K562 (cell line): ENCODE measurements around the gene PRDX6. TPM values are rescaled to one million over a fixed set of nuclear protein-coding genes. Genes with fewer than 3 reads are reported as not detected.

Source experiments
- CSDE1 ChIP-seq, 2 experiments: fragments of 450-650 bp; IDR thresholded peaks; 2 replicates each; pipeline ENCODE4 v1.6.1; 2016; ENCODE audit warnings: mild to moderate bottlenecking in 1 of 2
- EGR1 ChIP-seq: fragments of 450-650 bp; conservative IDR thresholded peaks from 2 replicates; pipeline ENCODE4 v1.6.1; 2017; ENCODE audit warnings: mild to moderate bottlenecking
- FOXP4 ChIP-seq: sonication (generic); formaldehyde crosslinking; IDR thresholded peaks from 2 replicates; pipeline ENCODE4 v1.8.0; 2022; ENCODE audit warnings: mild to moderate bottlenecking, missing genetic modification reagents, borderline replicate concordance
- HNRNPK ChIP-seq: fragments of 200-400 bp; formaldehyde crosslinking; IDR thresholded peaks from one replicate; pipeline ENCODE4 v1.6.1; 2018; ENCODE audit warnings: mild to moderate bottlenecking, low read depth, low read length; ENCODE audit not compliant: poor library complexity, severe bottlenecking
- KLF16 ChIP-seq: IDR thresholded peaks from 2 replicates; pipeline ENCODE4 v1.6.1; 2016; ENCODE audit warnings: antibody characterized with exemption
- RB1 ChIP-seq: fragments of 450-650 bp; IDR thresholded peaks from 2 replicates; pipeline ENCODE4 v1.6.1; 2017; ENCODE audit warnings: low read depth, mild to moderate bottlenecking
- SMC3 ChIP-seq: conservative IDR thresholded peaks from 2 replicates; pipeline ENCODE4 v1.6.1; 2011; ENCODE audit warnings: low read depth, low read length, improper control_type of control experiment; ENCODE audit not compliant: insufficient read depth
- TRIM28 ChIP-seq: fragments of 450-650 bp; IDR thresholded peaks from 2 replicates; pipeline ENCODE4 v1.6.1; 2017
- XRCC5 ChIP-seq: fragments of 200-400 bp; formaldehyde crosslinking; IDR thresholded peaks from 2 replicates; pipeline ENCODE4 v1.6.1; 2017; ENCODE audit warnings: low read depth, mild to moderate bottlenecking, low read length
- polyA plus RNA-seq, 8 experiments: library from polyadenylated mRNA; depleted of rRNA in 4 of 8; stranded (reverse) in 5 of 8; unstranded in 3 of 8; fragments of >200 nt; fragmentation: Nextera tagmentation in 2 of 8; fragmentation: Illumina TruSeq in 1 of 8; extraction: Ambion mirVana in 2 of 8; extraction: Trizol in 1 of 8; gene quantifications; 2 replicates each; pipeline versions ENCODE4 v1.2.1 to v1.2.3, GENCODE V29; 2011 to 2014; ENCODE audit warnings: inconsistent platforms in 1 of 8, missing spikeins in 1 of 8
- total RNA-seq, 7 experiments: library from RNA; depleted of rRNA in 6 of 7; stranded (reverse); fragments of >200 nt in 6 of 7; fragmentation: Illumina TruSeq in 2 of 7; extraction: Trizol in 2 of 7; gene quantifications; 2 replicates each; pipeline versions ENCODE4 v1.2.1 to v1.2.3, GENCODE V29; 2011 to 2021; ENCODE audit warnings: low replicate concordance in 1 of 7
- TF ChIP-seq, protein P1 (sequence below): fragments of 450-650 bp; IDR thresholded peaks from 2 replicates; pipeline ENCODE4 v1.6.1; 2016; ENCODE audit warnings: mild to moderate bottlenecking, moderate library complexity
- TF ChIP-seq, protein P2 (sequence below), 2 experiments: IDR thresholded peaks; 2 replicates each; pipeline ENCODE4 v1.6.1; 2012; ENCODE audit warnings: improper control_type of control experiment in 2 of 2, low read depth in 2 of 2, low read length in 2 of 2, borderline replicate concordance in 1 of 2

The PRDX6 gene
- total and polyA plus RNA-seq, 9 of the 15 experiments (the other 6 are each of a cell fraction or from before 2014, with no cell fraction given) = 277 to 1,082 (median 610) TPM

DNA sequence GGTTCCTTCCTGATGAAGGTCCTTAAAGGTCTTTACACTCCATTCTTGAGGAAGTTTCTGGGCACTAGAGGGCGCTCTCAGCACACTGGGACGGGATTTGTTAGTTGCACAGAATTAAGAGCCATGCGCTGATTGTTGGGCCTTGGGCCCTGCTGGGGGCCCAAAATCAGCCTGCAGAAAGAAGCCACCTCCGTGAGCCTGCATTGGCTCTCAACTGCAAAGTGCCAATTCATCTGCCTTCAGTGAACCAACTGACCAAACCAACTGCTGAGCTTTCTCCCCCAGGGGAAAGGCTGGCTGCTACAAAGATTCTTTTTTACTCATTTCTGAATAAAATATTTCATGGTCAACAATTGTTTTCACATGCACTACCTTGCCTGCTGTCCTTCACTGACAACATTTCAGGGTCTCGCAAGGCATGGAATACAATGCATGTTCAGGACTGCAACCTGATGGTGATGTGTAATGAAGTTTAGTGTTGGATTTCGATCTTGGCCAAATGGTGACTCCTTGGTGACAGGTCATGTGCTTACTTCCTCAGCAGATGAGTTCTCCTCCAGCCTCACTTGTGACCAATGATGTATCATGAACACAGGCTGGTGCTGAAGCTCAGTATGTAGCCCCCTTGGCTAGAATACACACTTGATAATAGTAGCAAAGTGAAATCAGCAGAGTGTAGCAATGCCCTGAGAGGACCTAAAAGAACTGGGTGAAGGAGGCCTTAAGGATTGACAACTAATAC lies 45.7 kb upstream of the PRDX6 start (continued):
- TF ChIP-seq CSDE1 (IDR thresholded peaks at IDR 0.05) = 0 out of 4 replicates have a peak, but pooled peaks of 1 of the 2 experiments have one; percentile 15
- peak; percentile 58 for TF ChIP-seq RB1
- TF ChIP-seq, protein P1, sequence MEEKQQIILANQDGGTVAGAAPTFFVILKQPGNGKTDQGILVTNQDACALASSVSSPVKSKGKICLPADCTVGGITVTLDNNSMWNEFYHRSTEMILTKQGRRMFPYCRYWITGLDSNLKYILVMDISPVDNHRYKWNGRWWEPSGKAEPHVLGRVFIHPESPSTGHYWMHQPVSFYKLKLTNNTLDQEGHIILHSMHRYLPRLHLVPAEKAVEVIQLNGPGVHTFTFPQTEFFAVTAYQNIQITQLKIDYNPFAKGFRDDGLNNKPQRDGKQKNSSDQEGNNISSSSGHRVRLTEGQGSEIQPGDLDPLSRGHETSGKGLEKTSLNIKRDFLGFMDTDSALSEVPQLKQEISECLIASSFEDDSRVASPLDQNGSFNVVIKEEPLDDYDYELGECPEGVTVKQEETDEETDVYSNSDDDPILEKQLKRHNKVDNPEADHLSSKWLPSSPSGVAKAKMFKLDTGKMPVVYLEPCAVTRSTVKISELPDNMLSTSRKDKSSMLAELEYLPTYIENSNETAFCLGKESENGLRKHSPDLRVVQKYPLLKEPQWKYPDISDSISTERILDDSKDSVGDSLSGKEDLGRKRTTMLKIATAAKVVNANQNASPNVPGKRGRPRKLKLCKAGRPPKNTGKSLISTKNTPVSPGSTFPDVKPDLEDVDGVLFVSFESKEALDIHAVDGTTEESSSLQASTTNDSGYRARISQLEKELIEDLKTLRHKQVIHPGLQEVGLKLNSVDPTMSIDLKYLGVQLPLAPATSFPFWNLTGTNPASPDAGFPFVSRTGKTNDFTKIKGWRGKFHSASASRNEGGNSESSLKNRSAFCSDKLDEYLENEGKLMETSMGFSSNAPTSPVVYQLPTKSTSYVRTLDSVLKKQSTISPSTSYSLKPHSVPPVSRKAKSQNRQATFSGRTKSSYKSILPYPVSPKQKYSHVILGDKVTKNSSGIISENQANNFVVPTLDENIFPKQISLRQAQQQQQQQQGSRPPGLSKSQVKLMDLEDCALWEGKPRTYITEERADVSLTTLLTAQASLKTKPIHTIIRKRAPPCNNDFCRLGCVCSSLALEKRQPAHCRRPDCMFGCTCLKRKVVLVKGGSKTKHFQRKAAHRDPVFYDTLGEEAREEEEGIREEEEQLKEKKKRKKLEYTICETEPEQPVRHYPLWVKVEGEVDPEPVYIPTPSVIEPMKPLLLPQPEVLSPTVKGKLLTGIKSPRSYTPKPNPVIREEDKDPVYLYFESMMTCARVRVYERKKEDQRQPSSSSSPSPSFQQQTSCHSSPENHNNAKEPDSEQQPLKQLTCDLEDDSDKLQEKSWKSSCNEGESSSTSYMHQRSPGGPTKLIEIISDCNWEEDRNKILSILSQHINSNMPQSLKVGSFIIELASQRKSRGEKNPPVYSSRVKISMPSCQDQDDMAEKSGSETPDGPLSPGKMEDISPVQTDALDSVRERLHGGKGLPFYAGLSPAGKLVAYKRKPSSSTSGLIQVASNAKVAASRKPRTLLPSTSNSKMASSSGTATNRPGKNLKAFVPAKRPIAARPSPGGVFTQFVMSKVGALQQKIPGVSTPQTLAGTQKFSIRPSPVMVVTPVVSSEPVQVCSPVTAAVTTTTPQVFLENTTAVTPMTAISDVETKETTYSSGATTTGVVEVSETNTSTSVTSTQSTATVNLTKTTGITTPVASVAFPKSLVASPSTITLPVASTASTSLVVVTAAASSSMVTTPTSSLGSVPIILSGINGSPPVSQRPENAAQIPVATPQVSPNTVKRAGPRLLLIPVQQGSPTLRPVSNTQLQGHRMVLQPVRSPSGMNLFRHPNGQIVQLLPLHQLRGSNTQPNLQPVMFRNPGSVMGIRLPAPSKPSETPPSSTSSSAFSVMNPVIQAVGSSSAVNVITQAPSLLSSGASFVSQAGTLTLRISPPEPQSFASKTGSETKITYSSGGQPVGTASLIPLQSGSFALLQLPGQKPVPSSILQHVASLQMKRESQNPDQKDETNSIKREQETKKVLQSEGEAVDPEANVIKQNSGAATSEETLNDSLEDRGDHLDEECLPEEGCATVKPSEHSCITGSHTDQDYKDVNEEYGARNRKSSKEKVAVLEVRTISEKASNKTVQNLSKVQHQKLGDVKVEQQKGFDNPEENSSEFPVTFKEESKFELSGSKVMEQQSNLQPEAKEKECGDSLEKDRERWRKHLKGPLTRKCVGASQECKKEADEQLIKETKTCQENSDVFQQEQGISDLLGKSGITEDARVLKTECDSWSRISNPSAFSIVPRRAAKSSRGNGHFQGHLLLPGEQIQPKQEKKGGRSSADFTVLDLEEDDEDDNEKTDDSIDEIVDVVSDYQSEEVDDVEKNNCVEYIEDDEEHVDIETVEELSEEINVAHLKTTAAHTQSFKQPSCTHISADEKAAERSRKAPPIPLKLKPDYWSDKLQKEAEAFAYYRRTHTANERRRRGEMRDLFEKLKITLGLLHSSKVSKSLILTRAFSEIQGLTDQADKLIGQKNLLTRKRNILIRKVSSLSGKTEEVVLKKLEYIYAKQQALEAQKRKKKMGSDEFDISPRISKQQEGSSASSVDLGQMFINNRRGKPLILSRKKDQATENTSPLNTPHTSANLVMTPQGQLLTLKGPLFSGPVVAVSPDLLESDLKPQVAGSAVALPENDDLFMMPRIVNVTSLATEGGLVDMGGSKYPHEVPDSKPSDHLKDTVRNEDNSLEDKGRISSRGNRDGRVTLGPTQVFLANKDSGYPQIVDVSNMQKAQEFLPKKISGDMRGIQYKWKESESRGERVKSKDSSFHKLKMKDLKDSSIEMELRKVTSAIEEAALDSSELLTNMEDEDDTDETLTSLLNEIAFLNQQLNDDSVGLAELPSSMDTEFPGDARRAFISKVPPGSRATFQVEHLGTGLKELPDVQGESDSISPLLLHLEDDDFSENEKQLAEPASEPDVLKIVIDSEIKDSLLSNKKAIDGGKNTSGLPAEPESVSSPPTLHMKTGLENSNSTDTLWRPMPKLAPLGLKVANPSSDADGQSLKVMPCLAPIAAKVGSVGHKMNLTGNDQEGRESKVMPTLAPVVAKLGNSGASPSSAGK = peak; percentile 35; the same call in 1 of the 2 replicates
- no peak for TF ChIP-seq EGR1
- peak; percentile 55; the same call in 1 of the 2 replicates for TF ChIP-seq KLF16
- 0 out of 2 replicates have a peak, but pooled peaks have one; percentile 60 for TF ChIP-seq XRCC5
- TF ChIP-seq FOXP4 = no peak
- peak; percentile 90 for TF ChIP-seq SMC3
- no peak for TF ChIP-seq HNRNPK
- TF ChIP-seq TRIM28 = peak; percentile 41; the same call in 1 of the 2 replicates
- TF ChIP-seq, protein P2, sequence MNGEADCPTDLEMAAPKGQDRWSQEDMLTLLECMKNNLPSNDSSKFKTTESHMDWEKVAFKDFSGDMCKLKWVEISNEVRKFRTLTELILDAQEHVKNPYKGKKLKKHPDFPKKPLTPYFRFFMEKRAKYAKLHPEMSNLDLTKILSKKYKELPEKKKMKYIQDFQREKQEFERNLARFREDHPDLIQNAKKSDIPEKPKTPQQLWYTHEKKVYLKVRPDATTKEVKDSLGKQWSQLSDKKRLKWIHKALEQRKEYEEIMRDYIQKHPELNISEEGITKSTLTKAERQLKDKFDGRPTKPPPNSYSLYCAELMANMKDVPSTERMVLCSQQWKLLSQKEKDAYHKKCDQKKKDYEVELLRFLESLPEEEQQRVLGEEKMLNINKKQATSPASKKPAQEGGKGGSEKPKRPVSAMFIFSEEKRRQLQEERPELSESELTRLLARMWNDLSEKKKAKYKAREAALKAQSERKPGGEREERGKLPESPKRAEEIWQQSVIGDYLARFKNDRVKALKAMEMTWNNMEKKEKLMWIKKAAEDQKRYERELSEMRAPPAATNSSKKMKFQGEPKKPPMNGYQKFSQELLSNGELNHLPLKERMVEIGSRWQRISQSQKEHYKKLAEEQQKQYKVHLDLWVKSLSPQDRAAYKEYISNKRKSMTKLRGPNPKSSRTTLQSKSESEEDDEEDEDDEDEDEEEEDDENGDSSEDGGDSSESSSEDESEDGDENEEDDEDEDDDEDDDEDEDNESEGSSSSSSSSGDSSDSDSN (IDR thresholded peaks at IDR 0.05; ENCODE audit: borderline replicate concordance in 1 of 2, low read depth in 2 of 2, low read length in 2 of 2) = 0 out of 4 replicates have a peak, but pooled peaks of 1 of the 2 experiments have one; percentile 11
